ENCODE data around the gene EEFSEC. TPM values are rescaled to one million over a fixed set of nuclear protein-coding genes. Genes with fewer than 3 reads are reported as not detected.

EEFSEC gene
- total and polyA plus RNA-seq, 2 of the 8 experiments (the other 6 are each of a cell fraction or from before 2014, with no cell fraction given) = 13.1 to 19.8 TPM

DNA sequence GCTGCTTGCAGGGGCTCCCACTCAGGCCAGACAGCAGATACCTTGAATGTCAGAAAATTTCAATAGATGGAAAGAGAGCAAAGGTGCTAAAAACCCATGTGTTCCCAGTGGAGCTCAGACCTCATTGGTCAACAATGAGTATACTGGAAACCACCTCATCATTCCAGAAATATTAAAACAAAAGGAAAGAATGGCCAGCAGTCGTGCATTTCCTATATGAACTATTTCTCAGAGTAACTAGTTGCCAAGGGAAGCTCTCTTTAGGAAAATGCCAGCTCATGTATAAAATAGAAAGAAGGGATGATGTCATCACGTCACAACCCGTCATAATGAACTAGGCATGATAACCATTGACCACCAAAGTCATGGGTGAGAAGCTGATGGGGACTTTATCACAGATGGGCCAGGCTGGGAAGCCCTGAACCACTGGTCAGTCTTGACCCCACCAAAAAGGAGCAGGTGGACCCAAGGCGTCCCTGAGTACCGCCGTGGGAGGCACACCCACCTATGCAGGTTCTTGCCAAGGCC, 295.9 kb downstream of the EEFSEC start (continued):
- TF ChIP-seq, protein P1, sequence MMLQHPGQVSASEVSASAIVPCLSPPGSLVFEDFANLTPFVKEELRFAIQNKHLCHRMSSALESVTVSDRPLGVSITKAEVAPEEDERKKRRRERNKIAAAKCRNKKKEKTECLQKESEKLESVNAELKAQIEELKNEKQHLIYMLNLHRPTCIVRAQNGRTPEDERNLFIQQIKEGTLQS (IDR thresholded peaks at IDR 0.05; ENCODE audit: insufficient read depth, low read depth, low read length) = no peak
- TF ChIP-seq SIX5 (IDR thresholded peaks at IDR 0.05; ENCODE audit: low read depth, low read length) = no peak
- no peak for TF ChIP-seq RNF2 (IDR thresholded peaks at IDR 0.05; ENCODE audit: borderline replicate concordance, low read depth, low read length, missing control alignments, poor library complexity, severe bottlenecking)
- TF ChIP-seq POLR2AphosphoS5 (IDR thresholded peaks at IDR 0.05; ENCODE audit: low read depth, low read length) = no peak
- TF ChIP-seq GABPA (IDR thresholded peaks at IDR 0.05; ENCODE audit: borderline replicate concordance, insufficient read depth, low read length) = no peak
